HG02884 (cell line): Measurements from ENCODE around the gene RRP1.
"Not testable (repeated sequence)": the region's sequence is repeated elsewhere in the genome, so short reads cannot be mapped to it uniquely, and the experiment has no call there.

Experiments used
- ATAC-seq: cut with Tn5 transposase; IDR thresholded peaks from one replicate; pipeline ENCODE4 v1.9.1; 2021; ENCODE audit warnings: mild to moderate bottlenecking, moderate library complexity; ENCODE audit not compliant: unreplicated experiment

The RRP1 gene

DNA sequence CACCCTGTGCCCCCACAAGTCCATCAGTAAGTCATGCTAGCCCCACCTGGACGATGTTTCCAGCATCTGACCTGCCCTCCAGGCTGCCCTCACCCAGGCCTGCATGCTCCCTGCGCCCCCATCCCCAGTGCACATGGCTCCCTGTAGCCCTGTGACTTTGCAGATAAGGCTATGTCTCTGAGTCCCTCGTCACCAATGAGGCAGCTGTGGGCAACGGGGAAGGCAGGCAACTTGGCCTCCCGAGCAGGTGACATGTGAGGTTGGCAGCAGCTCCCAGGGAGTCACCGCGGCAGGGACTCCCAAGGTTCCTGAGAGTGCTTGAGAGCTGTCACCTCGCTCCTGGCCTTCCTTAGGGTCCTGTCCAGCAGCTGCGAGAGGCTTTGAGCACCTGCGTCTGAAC lies 43.3 kb downstream of the RRP1 start:
- ATAC-seq = no peak

DNA sequence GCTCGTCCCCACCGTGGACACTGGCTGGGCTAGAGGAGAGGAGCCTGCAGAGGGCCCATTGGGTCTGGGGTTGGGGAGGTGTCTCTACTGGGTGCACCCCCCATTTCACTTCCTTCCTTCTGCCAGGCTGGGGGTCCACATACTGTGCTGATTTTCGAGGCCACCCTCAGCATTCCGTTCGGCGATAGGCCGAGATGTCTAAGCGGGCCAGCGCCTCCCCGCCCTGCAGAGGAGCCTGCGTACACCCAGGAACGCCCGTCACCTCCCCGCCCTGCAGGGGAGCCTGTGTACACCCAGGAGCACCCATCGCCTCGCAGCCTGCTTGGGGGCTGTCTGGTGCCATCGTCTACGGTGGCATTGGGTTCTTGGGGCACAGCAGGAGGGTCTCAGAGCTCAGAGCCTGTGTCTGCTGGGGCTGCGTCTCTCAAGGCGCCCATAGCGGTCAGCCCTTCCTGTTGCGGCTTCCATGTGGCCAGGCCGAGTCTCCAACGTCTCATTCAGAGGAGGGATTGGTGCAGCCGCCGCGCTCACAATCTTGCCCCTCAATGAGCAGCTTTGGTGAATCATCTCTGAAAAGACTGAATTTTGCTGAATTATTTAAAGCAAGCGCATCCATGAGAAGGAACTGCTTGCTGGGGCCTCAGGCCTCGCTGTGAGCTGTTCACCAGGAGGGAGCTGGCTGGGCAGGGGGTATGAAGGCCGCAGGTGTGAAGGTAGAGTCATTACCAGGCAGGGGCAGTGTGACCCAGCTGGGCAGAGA lies 44.9 kb downstream of the RRP1 start:
- no peak for ATAC-seq

GRCh38 chr21:43835050-43835449 lies 45.7 kb downstream of the RRP1 start:
- no peak for ATAC-seq

GRCh38 chr21:43835861-43836260 lies 46.5 kb downstream of the RRP1 start:
- ATAC-seq = no peak

- ATAC-seq = no peak
These were observed 47.2 kb downstream of the RRP1 start for GRCh38 chr21:43836616-43837015.

DNA sequence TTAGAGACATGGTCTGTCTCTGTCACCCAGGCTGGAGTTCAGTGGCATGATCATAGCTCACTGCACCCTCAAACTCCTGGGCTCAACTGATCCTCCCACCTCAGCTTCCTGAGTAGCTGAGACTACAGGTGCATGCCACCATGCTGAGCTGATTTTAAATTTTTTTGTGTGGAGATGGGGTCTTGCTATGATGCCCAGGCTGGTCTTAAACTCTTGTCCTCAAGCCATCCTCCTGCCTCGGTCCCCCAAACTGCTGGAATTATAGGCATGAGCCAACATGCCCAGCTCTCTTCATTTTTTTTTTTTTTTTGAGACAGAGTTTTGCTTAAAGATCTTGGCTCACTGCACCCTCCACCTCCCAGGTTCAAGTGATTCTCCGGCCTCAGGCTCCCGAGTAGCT lies 50.9 kb downstream of the RRP1 start:
- ATAC-seq = no peak

- no peak for ATAC-seq
These were observed 53.4 kb downstream of the RRP1 start for GRCh38 chr21:43842742-43843141.

DNA sequence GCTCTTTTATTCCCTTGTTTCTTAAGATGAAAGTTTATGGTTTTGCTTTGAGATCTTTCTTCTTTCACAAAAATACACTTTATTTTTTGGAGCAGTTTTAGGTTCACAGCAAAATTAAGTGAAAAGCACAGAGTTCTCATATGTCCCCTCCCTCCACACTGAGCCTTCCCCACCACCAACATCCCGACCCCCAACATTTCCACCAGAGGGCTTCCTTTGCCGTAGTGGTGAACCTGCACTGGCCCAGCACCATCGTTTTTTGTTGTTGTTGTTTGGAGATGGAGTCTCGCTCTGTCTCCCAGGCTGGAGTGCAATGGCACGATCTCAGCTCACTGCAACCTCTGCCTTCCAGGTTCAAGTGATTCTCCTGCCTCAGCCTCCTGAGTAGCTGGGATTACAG lies 55.5 kb downstream of the RRP1 start:
- ATAC-seq = not testable (repeated sequence)

DNA sequence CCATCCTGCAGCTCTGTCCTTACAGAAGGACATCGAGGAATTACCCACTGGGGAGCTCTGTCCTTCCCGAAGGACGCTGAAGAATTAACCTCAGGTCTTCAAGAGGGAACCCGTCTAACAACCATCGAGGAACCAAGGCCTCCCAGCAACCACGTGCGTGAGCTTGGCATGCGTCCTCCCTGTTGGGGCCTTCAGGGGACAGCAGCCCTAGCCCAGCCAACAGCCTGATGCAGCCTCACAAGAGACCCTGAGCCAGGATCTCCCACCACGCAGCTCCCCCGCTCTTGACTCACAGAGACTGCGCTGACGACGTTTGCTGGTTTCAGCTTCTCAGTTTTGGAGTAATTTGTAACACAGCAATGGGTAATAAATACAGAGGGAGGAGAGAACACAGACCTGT lies 56.0 kb downstream of the RRP1 start:
- no peak for ATAC-seq

- ATAC-seq = no peak
These were observed 57.1 kb downstream of the RRP1 start for GRCh38 chr21:43846430-43846829.

DNA sequence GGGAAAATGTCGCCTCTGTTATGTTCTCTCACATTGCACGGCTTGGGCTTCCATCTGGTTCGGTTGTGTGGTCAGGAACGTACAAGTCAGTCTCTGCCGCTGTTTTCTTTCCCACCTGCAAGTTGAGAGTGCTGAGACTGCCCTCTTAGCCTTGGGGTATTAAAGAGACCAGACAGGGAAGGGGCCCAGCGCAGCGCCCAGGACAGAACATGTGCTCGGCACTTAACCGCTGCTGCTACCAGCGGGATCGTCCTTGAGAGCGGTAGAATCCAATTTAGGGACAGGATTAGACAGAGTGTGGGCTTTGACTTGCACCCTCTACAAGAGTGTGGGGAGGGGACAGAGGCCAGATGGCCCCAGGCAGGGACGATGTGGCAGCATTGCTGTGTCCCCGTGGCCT lies 57.9 kb downstream of the RRP1 start:
- ATAC-seq = no peak

GRCh38 chr21:43848771-43849170 lies 59.4 kb downstream of the RRP1 start:
- ATAC-seq = no peak

DNA sequence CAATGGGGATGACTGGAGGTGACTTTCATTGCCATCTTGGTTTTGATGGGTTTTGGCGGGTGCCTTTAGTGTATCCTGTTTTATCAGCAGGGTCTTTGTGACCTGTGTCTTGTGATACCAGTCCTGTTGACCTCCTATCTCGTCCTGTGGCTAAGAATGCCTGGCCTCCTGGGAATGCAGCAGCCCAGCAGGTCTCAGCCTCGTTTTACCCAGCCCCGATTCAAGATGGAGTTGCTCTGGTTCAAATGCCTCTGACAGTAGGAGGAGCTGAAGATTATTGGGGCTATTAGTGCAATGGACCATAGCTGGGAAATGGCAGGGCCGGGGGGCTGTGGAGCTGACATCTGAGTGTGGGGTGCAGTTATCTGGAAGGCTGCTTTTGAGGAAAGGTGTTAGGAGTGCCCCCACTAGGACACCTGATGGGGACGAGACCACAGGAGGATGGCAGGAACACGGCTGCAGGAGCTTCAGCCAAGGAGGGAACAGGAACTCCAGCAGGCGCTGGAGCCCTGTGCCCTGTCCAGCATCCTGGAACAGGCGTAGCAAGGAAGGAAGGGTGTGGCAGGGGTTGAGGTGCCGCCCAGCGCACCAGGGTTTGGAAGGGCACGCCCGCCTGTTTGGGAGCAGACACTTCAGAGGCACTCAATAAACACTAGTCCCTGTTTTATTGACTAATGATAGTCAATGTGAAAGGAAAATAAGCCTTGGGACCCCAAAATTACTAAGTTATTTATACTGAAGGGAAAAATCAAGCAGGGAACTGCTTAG lies 60.3 kb downstream of the RRP1 start:
- ATAC-seq = no peak

- ATAC-seq = no peak
These were observed 61.4 kb downstream of the RRP1 start for GRCh38 chr21:43850728-43851295.

- ATAC-seq = no peak
These were observed 62.2 kb downstream of the RRP1 start for GRCh38 chr21:43851593-43851992.

DNA sequence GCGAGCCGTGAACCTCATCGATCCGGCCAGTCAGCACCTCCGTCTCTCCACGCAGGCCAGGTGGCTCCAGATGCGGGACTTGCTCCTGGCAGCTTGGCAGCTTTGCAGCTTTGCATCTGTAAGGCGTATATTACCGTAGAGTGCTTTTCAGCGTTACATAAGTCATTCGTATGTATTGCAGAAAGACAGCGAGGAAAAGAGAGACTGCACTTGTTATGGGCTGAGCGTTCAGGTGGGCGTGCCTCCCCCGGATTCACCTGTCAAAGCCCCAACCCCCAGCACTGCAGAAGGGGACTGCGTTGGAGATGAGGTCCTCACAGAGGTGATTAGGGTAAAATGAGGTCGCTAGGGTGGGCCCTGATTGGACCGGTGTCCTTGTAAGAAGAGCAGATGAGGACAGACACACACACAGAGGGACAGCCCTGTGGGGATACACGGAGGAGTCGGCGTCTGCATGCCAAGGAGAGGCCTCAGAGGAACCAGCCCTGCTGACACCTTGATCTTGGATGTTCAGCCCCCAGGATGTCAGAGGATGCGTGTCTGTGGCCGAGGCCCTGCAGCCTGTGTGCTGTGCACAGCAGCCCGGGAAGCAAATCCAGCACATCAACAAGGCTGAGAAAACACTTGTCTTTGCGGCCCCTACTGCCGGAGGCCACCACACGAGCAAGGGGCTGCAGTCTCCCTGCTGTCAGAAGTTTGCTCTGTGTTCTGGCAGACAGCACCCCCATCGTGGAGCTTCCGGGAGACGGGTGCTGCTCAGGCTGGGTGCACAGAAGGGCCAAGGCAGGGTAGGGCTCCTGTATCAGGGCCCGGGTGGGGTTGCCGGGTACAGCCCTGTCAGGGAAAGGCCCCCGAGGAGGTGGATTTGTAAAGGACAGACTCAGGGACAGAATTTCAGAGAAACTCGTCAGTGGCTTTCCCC lies 64.7 kb downstream of the RRP1 start:
- no peak for ATAC-seq
